ENCODE measurements around the gene PCIF1.

The PCIF1 gene

GRCh38 chr20:45904583-45905504 lies 29.6 kb upstream of the PCIF1 start:
- DNase-seq (ENCODE audit: low read depth in 2 of 2, low spot score in 1 of 2) = no peak

- no peak for DNase-seq (ENCODE audit: low read depth in 2 of 2, low spot score in 1 of 2)
Measured at GRCh38 chr20:45905505-45906079, 28.9 kb upstream of the PCIF1 start.

- DNase-seq (ENCODE audit: low read depth in 2 of 2, low spot score in 1 of 2) = no peak
Measured at GRCh38 chr20:45907219-45907948, 27.1 kb upstream of the PCIF1 start.

- DNase-seq (ENCODE audit: low read depth in 2 of 2, low spot score in 1 of 2) = no peak
Measured at GRCh38 chr20:45908084-45908483, 26.4 kb upstream of the PCIF1 start.

GRCh38 chr20:45909336-45909808 lies 25.1 kb upstream of the PCIF1 start:
- no peak for DNase-seq (ENCODE audit: low read depth in 2 of 2, low spot score in 1 of 2)

- DNase-seq (ENCODE audit: low read depth in 2 of 2, low spot score in 1 of 2) = no peak
Measured at GRCh38 chr20:45909817-45910669, 24.4 kb upstream of the PCIF1 start.

- DNase-seq (ENCODE audit: low read depth in 2 of 2, low spot score in 1 of 2) = peak; percentile 75 to 78
Measured at GRCh38 chr20:45910670-45911485, 23.6 kb upstream of the PCIF1 start.

GRCh38 chr20:45911486-45912343 lies 22.8 kb upstream of the PCIF1 start, which contains the start of gene PLTP:
TSS of gene PLTP (minus strand) at chr20:45912155. CDS start at chr20:45911452, 703 bp downstream.
- DNase-seq (ENCODE audit: low read depth in 2 of 2, low spot score in 1 of 2) = no peak

GRCh38 chr20:45912344-45912682 lies 22.2 kb upstream of the PCIF1 start:
- DNase-seq (ENCODE audit: low read depth in 2 of 2, low spot score in 1 of 2) = no peak

GRCh38 chr20:45913116-45913515 lies 21.4 kb upstream of the PCIF1 start:
- no peak for DNase-seq (ENCODE audit: low read depth in 2 of 2, low spot score in 1 of 2)

- no peak for DNase-seq (ENCODE audit: low read depth in 2 of 2, low spot score in 1 of 2)
Measured at GRCh38 chr20:45917790-45918141, 16.7 kb upstream of the PCIF1 start.

GRCh38 chr20:45918182-45918737 lies 16.2 kb upstream of the PCIF1 start:
- DNase-seq (ENCODE audit: low read depth in 2 of 2, low spot score in 1 of 2) = no peak

GRCh38 chr20:45918779-45919537 lies 15.5 kb upstream of the PCIF1 start:
- no peak for DNase-seq (ENCODE audit: low read depth in 2 of 2, low spot score in 1 of 2)

GRCh38 chr20:45919542-45920399 lies 14.7 kb upstream of the PCIF1 start:
- no peak for DNase-seq (ENCODE audit: low read depth in 2 of 2, low spot score in 1 of 2)

- no peak for DNase-seq (ENCODE audit: low read depth in 2 of 2, low spot score in 1 of 2)
Measured at GRCh38 chr20:45920462-45921336, 13.8 kb upstream of the PCIF1 start.

All from stimulated activated CD8-positive, alpha-beta memory T cell treated with anti-CD3 and anti-CD28 coated beads, Interleukin-4, amount 100 ng/mL, for 1 hour (primary cell).